T-cell (primary cell): ENCODE measurements around the gene IFT57. TPM values are rescaled to one million over a fixed set of nuclear protein-coding genes. Genes with fewer than 3 reads are reported as not detected.
A peak's percentile ranks its signal among the peaks of the same experiment; 100 is the strongest.

ENCODE experiments used
- ATAC-seq, 4 experiments: fragments of 200-7000 bp in 3 of 4; fragments of 150-1000 bp in 1 of 4; cut with Tn5 transposase; replicated peaks in 1 of 4; 1 replicate in 3 of 4; 2 replicates in 1 of 4; pipeline ENCODE4 v1.10.0; 2021; ENCODE audit warnings: moderate library complexity in 3 of 4, mild to moderate bottlenecking in 2 of 4, moderate number of reproducible peaks in 1 of 4
- CTCF ChIA-PET, 2 donors: fragments of 300-600 bp; sonication (Branson Sonifier 250); formaldehyde crosslinking; loops; one replicate each; lab custom pipeline; 2022; ENCODE audit warnings: antibody characterized with exemption in 2 of 2; lab: Charles Lee
- POLR2A ChIA-PET, 2 donors: fragments of 300-600 bp; sonication (Branson Sonifier 250); formaldehyde crosslinking; loops; one replicate each; lab custom pipeline; 2022; ENCODE audit warnings: antibody characterized with exemption in 2 of 2; lab: Charles Lee
- DNase-seq, 35 experiments: peaks; one replicate each; pipeline versions ENCODE4 v3.0.0 to v3.0.0-alpha.2; 2013 to 2023
- H3K27ac ChIP-seq: one replicate; pipeline ENCODE4 v1.5.1; 2013; ENCODE audit warnings: low read length
- H3K27me3 ChIP-seq, 2 experiments: replicated peaks in 1 of 2; 1 replicate in 1 of 2; 2 replicates in 1 of 2; pipeline versions ENCODE4 v1.6.1 to v1.7.0; 2013; ENCODE audit warnings: low read length in 1 of 2, mixed read lengths in 1 of 2; ENCODE audit not compliant: control insufficient read depth in 2 of 2, insufficient read depth in 2 of 2; ENCODE audit errors: extremely low read depth in 1 of 2
- H3K36me3 ChIP-seq, 2 donors: 1 replicate in 1 of 2; 2 replicates in 1 of 2; pipeline versions ENCODE4 v1.6.1 to v1.7.0; 2013; ENCODE audit warnings: low read length in 1 of 2; ENCODE audit not compliant: control insufficient read depth in 2 of 2, insufficient read depth in 1 of 2; ENCODE audit errors: extremely low read depth in 1 of 2
- H3K4me1 ChIP-seq, 2 experiments: 1 replicate in 1 of 2; 2 replicates in 1 of 2; pipeline versions ENCODE4 v1.6.1 to v1.7.0; 2013; ENCODE audit warnings: low read length in 2 of 2, mixed read lengths in 1 of 2; ENCODE audit not compliant: insufficient read depth in 2 of 2, control insufficient read depth in 1 of 2; ENCODE audit errors: extremely low read depth in 1 of 2
- H3K4me3 ChIP-seq, 2 donors: 1 replicate in 1 of 2; 2 replicates in 1 of 2; pipeline versions ENCODE4 v1.5.1 to v1.7.0; 2013; ENCODE audit warnings: mild to moderate bottlenecking in 2 of 2, low read length in 1 of 2, moderate library complexity in 1 of 2; ENCODE audit not compliant: control insufficient read depth in 1 of 2; ENCODE audit errors: extremely low read depth in 1 of 2
- H3K9me3 ChIP-seq: 2 replicates; pipeline ENCODE4 v1.7.0; 2013
- H3K27ac Mint-ChIP-seq, 2 donors: one replicate each; pipeline ENCODE4 v1.8.0; 2020 to 2021; ENCODE audit warnings: mild to moderate bottlenecking in 2 of 2, mixed read lengths in 2 of 2
- H3K27me3 Mint-ChIP-seq, 2 donors: one replicate each; pipeline ENCODE4 v1.8.0; 2021 to 2022; ENCODE audit warnings: mixed read lengths in 2 of 2
- H3K36me3 Mint-ChIP-seq: one replicate; pipeline ENCODE4 v1.8.0; 2021; ENCODE audit warnings: mixed read lengths
- H3K4me1 Mint-ChIP-seq, 3 donors: one replicate each; pipeline ENCODE4 v1.8.0; 2020 to 2022; ENCODE audit warnings: mixed read lengths in 3 of 3, mild to moderate bottlenecking in 1 of 3
- H3K4me3 Mint-ChIP-seq, 3 donors: one replicate each; pipeline ENCODE4 v1.8.0; 2020 to 2022; ENCODE audit warnings: mild to moderate bottlenecking in 3 of 3, mixed read lengths in 3 of 3, moderate library complexity in 3 of 3
- H3K9me3 Mint-ChIP-seq, 3 donors: one replicate each; pipeline ENCODE4 v1.8.0; 2020 to 2022; ENCODE audit warnings: mixed read lengths in 3 of 3
- WGBS: methylation state at CpG from one replicate; pipeline ENCODE4 v1.1.5; 2013; ENCODE audit warnings: missing lambda C conversion rate; ENCODE audit not compliant: insufficient coverage; 5-methylcytosine and 5-hydroxymethylcytosine counted together
- total RNA-seq, 35 experiments: library from RNA in 6 of 35; stranded (reverse) in 6 of 35; fragments of 120-200 nt in 1 of 35; gene quantifications; one replicate each; pipeline versions ENCODE4 v1.2.1 to v1.2.4 and lab custom pipeline; 2013 to 2026

Gene IFT57
- total RNA-seq, 5 donors from 2014 or later (not counting 1 experiment from before 2014, with no cell fraction given), result 24.8 to 36.7 (median 30.0) TPM

DNA sequence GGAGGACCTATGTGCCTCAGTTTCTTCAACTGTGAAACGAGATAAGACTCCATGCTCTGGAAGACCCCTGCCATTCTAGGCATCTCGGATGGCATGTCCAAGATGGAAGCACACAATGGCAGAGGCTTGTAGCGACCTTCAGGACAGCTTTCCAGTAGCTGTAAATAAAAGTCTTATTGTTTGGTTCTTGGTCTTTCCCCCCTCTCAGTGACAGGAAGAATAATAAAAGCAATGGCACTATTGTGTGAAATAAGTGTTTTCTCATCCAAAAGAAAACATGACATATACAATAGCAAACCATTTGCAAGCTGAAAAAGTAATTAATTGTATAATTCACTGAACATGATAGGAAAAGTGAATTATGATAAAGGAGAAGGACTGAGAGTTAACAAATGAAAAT is 98.9 kb downstream of the IFT57 start:
- ChIA-PET CTCF (interaction anchor here in 1 of 2 donors (1.3 kb wide), 1 partner anchor 31 kb away, joined by 5 read pairs; no protein-coding TSS in a partner anchor), POLR2A (interaction anchor here in 1 of 2 donors (1.4 kb wide), 1 partner anchor 100 kb away, joined by 5 read pairs; the partner anchor contains the start of gene IFT57)
- peaks cover 2% of the 10 kb centered on the region for H3K9me3 ChIP-seq
- no peaks in the 10 kb centered on the region for H3K27me3 ChIP-seq
- WGBS, result 100% methylated on average over 2 of the region's 3 CpGs
- peaks cover 0 to 3% (median 0%) of the 10 kb centered on the region in 3 donors for H3K9me3 Mint-ChIP-seq
- H3K4me1 Mint-ChIP-seq, result peaks cover 58 to 75% (median 68%) of the 10 kb centered on the region in 3 donors
- no peaks in the 10 kb centered on the region for H3K36me3 ChIP-seq
- no peak overlapping the region for H3K4me3 ChIP-seq
- ATAC-seq (no peak), DNase-seq (no peak)
- H3K4me3 Mint-ChIP-seq, result peak overlapping the region in 1 of 3 donors; percentile 79
- peaks cover 6% of the 10 kb centered on the region for H3K36me3 Mint-ChIP-seq
- H3K4me1 ChIP-seq, result peaks cover 39 to 46% of the 10 kb centered on the region in 2 experiments
- peak overlapping the region; percentile 80 to 95 for H3K27ac Mint-ChIP-seq
- H3K27ac ChIP-seq, result no peak overlapping the region
- H3K27me3 Mint-ChIP-seq, result no peaks in the 10 kb centered on the region

DNA sequence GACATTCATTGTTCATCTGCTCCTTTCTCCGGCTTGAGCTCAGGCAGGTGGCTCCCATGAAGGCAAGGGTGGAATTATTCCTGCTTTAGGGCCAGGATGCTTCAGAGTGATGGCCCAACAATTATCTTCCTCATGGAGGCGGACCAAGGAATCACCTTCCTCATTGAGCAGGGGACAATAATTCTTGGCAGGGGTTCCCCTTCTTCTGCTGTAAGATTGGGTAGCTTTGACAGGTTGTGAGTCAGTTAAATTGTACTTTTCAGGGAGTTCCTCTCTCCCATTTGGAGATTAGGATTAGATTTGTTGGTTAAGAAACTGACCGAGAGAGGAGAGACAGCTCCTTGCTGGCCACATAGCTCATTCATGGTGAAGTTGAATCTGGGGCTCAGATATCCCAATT is 99.9 kb downstream of the IFT57 start:
- H3K27ac ChIP-seq, result no peak overlapping the region
- no peak overlapping the region for H3K4me3 Mint-ChIP-seq
- H3K9me3 Mint-ChIP-seq, result no peaks in the 10 kb centered on the region
- no peaks in the 10 kb centered on the region for H3K36me3 ChIP-seq
- ATAC-seq, result no peak
- no peaks in the 10 kb centered on the region for H3K27me3 ChIP-seq
- H3K4me1 ChIP-seq, result peaks cover 30 to 37% of the 10 kb centered on the region in 2 experiments
- peaks cover 48 to 75% (median 63%) of the 10 kb centered on the region in 3 donors for H3K4me1 Mint-ChIP-seq
- ChIA-PET CTCF (no interaction called here), POLR2A (interaction anchor here in 1 of 2 donors (0.6 kb wide), 1 partner anchor 266 kb away, joined by 3 read pairs; no protein-coding TSS in a partner anchor)
- H3K9me3 ChIP-seq, result no peaks in the 10 kb centered on the region
- H3K27ac Mint-ChIP-seq, result peak overlapping the region; percentile 70 to 73
- H3K27me3 Mint-ChIP-seq, result no peaks in the 10 kb centered on the region
- no peak for DNase-seq
- WGBS, result 92% methylated on average over 2 of the region's 3 CpGs
- H3K4me3 ChIP-seq, result no peak overlapping the region
- H3K36me3 Mint-ChIP-seq, result peaks cover under 1% of the 10 kb centered on the region

DNA sequence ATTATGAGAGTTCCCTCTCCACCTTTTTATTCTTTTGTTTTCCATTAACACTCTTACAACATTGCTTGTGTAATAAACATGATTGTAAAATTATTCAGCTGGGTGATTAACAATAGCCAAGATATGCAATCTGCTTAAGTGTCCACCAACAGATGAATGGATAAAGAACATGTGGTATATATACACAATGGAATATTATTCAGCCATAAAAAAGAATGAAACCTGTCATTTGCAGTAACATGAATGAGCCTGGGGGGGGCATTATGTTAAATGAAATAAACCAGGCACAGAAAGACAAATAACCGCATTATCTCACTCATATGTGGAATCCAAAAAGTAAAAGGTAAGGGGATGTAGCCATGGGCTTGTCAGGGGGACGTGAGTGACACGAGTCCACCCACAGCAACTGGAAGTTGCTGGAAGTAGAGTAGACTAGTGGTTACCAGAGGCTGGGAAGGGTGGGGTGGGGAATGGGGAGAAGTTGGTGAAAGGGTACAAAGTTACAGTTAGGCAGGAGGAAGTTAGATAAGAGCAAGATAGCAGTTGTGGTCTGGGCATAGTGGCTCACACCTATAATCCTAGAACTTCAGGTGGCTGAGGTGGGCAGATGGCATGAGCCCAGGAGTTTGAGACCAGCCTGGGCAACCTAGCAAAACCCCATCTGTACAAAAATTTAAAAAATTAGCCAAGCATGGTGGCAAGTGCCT is 102.7 kb downstream of the IFT57 start:
- H3K4me3 Mint-ChIP-seq, result no peak overlapping the region
- Histone ChIP-seq H3K27me3 (no peaks in the 10 kb centered on the region), H3K27ac (no peak overlapping the region), H3K4me3 (no peak overlapping the region), H3K9me3 (no peaks in the 10 kb centered on the region), H3K36me3 (no peaks in the 10 kb centered on the region), H3K4me1 (peaks cover 13 to 14% of the 10 kb centered on the region in 2 experiments)
- no peaks in the 10 kb centered on the region for H3K27me3 Mint-ChIP-seq
- WGBS, result 93% methylated on average over 2 of the region's 3 CpGs
- no peaks in the 10 kb centered on the region for H3K9me3 Mint-ChIP-seq
- POLR2A ChIA-PET, result no interaction called here
- DNase-seq, result no peak
- peaks cover 27 to 54% (median 39%) of the 10 kb centered on the region in 3 donors for H3K4me1 Mint-ChIP-seq
- H3K36me3 Mint-ChIP-seq, result no peaks in the 10 kb centered on the region
- no peak for ATAC-seq
- H3K27ac Mint-ChIP-seq, result peak overlapping the region; percentile 36 to 44
- CTCF ChIA-PET, result no interaction called here

DNA sequence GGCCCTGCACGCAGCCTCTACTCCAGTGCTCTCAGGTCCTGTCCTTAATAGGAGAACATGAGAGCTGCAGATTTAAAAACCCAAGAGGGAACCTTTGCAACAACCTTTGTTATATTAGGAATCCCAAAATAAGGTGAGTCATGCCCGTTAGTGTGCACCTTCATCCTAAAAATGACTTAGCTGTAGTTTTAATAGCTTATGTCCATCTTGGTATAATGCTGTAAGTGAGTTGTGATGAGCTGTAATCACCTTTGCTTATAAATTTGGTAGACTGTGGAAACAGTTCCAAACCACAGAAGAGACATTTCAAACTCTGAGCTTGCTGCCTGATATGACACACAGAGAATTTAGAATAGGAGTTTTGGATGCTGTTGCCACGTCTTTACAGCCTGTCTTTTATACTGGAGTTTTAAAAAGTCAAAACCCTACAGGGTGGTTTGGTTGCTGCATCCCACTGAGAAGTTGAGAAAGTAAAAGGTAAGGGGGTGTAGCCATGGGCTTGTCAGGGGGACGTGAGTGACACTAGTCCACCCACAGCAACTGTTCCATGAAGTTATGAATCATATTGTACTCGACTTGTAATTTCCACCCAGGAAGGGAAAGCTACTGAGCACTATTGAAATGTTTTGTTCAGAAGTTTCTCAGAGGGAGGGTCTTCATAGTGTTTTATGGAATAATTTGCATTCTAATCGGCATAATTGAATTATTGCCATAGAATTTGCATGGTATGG is 104.0 kb downstream of the IFT57 start:
- no peaks in the 10 kb centered on the region for H3K36me3 Mint-ChIP-seq
- 100% methylated on average over 1 of the region's 6 CpGs for WGBS
- H3K4me3 Mint-ChIP-seq, result no peak overlapping the region
- H3K27me3 ChIP-seq, result no peaks in the 10 kb centered on the region
- POLR2A ChIA-PET, result interaction anchor here in 1 of 2 donors (0.7 to 1.0 kb wide), 2 partner anchors 9 to 106 kb away, joined by 4 to 12 read pairs; no protein-coding TSS in a partner anchor
- H3K27me3 Mint-ChIP-seq, result no peaks in the 10 kb centered on the region
- H3K9me3 Mint-ChIP-seq, result no peaks in the 10 kb centered on the region
- DNase-seq, result no peak
- ATAC-seq, result no peak
- peaks cover 2 to 6% of the 10 kb centered on the region in 2 experiments for H3K4me1 ChIP-seq
- H3K27ac ChIP-seq, result no peak overlapping the region
- no peak overlapping the region for H3K4me3 ChIP-seq
- CTCF ChIA-PET, result no interaction called here
- peak overlapping the region in 1 of 2 donors; percentile 19 for H3K27ac Mint-ChIP-seq
- H3K4me1 Mint-ChIP-seq, result peaks cover 14 to 41% (median 26%) of the 10 kb centered on the region in 3 donors
- no peaks in the 10 kb centered on the region for H3K9me3 ChIP-seq
- no peaks in the 10 kb centered on the region for H3K36me3 ChIP-seq

DNA sequence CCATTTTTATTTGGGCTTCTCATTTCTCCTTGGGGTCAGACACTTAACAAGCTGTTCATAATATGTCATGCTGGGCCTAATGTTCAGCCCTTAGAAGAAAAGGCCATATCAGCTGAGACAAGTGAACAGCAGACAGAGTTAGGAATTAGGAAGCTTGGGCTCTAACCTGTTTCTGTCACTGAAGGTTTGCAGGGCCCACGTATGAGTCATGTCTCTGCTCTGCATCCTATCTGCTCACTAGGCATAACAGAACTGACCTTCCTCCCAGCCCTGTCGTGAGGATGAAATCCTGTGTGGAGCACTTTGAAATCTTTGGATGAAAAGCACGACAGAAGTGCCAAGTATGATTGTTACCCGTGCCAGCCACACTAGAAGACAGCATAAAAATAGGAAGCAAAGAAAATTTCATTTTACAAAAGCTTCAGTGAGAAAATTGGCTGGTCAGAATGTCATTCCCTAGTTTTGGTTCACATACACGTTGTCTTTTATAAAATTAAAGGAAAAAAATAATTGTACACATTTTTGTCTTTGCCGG is 104.9 kb downstream of the IFT57 start:
- CTCF ChIA-PET, result no interaction called here
- Histone ChIP-seq H3K9me3 (no peaks in the 10 kb centered on the region), H3K27me3 (no peaks in the 10 kb centered on the region), H3K36me3 (no peaks in the 10 kb centered on the region), H3K4me3 (no peak overlapping the region), H3K27ac (no peak overlapping the region), H3K4me1 (peaks cover 0 to 6% of the 10 kb centered on the region in 2 experiments)
- POLR2A ChIA-PET, result interaction anchor here in 1 of 2 donors (0.7 to 1.0 kb wide), 2 partner anchors 10 to 107 kb away, joined by 4 to 12 read pairs; no protein-coding TSS in a partner anchor
- WGBS, result 93% methylated on average over 3 of the region's 6 CpGs
- H3K27ac Mint-ChIP-seq, result no peak overlapping the region
- no peak for DNase-seq
- H3K4me3 Mint-ChIP-seq, result no peak overlapping the region
- H3K9me3 Mint-ChIP-seq, result no peaks in the 10 kb centered on the region
- no peaks in the 10 kb centered on the region for H3K27me3 Mint-ChIP-seq
- peaks cover 12 to 34% (median 21%) of the 10 kb centered on the region in 3 donors for H3K4me1 Mint-ChIP-seq
- ATAC-seq, result no peak
- no peaks in the 10 kb centered on the region for H3K36me3 Mint-ChIP-seq

DNA sequence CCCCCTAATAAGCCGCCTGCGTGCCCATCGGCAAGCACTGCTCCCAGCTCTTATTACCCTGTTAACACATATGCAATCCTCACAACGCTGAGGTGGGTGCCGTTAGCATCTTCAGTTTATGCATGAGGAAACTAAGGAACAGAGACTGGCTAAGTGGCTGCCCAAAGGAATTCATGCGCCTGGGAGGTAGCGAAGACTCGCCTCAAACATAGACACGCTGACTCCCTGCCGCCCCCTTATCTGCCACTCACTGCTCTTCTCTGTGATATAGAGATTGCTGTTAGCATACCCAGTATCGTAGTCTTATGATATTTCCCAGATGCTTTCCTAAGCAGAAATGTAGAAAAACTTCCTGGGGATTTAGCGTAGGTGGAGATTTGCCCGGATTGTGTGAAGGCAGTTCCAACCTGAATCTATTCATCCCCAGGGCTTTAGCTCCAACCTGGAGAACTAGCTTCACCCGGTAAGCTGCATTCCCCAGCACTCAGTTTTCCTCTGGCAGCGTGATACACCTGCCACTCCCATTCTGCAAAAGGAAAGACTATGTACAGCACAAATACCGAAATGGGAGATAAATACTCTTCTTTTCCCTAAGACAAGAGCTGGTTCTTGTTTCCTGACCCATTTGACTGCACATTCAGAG is 107.7 kb downstream of the IFT57 start:
- H3K27ac Mint-ChIP-seq, result no peak overlapping the region
- CTCF ChIA-PET, result no interaction called here

More for the DNA sequence above, 107.7 kb downstream of the IFT57 start:
- H3K4me3 Mint-ChIP-seq, result no peak overlapping the region
- 86% methylated on average over 7 of the region's 16 CpGs for WGBS
- POLR2A ChIA-PET, result no interaction called here
- peaks cover 0 to under 1% of the 10 kb centered on the region in 2 experiments for H3K4me1 ChIP-seq
- H3K36me3 ChIP-seq, result no peaks in the 10 kb centered on the region
- no peak overlapping the region for H3K27ac ChIP-seq
- no peaks in the 10 kb centered on the region for H3K9me3 ChIP-seq
- no peaks in the 10 kb centered on the region for H3K27me3 ChIP-seq
- H3K4me3 ChIP-seq, result no peak overlapping the region
- no peaks in the 10 kb centered on the region for H3K9me3 Mint-ChIP-seq
- no peaks in the 10 kb centered on the region for H3K36me3 Mint-ChIP-seq
- DNase-seq (no peak), ATAC-seq (no peak)
- no peaks in the 10 kb centered on the region for H3K27me3 Mint-ChIP-seq
- H3K4me1 Mint-ChIP-seq, result peaks cover 2 to 18% (median 15%) of the 10 kb centered on the region in 3 donors
